Measurements from ENCODE around the gene EFCAB10. TPM values are rescaled to one million over a fixed set of nuclear protein-coding genes. Genes with fewer than 3 reads are reported as not detected.

EFCAB10 gene
- total RNA-seq, 1 experiment from 2014 or later, result 3.0 TPM

DNA sequence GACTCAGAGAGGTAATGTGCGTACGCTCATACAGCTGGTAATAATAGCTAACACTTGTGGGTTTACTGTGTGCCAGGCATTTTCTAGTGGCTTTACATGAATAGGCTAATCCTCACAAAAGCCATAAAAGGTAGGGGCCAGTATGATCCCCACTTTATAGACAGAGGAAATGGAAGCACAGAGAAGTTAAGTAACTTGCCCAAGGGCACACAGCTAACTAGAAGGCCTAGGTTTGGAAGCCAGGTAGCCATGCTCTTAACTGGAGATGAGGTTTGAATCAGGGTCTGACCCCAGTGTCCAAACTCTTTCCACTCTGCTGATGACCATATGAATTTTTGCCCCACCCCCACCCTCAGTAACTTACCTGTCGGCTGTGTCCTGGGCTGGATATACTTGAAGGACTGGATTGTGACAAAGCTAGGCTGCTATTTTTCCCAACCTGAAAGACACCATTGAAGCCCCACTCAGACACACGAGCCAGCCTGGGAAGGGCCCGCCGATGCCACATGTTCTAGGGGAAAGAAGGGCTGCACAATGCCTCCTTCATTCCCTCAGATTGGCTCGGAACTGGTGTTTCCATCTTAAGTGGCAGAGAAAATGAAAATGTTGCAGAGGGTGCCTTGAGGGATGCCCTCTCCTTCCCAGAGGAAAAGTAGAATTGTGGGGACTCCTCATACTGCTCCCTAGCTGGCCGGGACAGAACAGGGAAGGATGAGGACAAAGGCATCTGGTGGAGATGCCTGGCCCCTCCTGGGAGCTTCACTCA lies 29.1 kb upstream of the EFCAB10 start (continued):
- TF ChIP-seq ESRRA (CRISPR knock-in tag; IDR thresholded peaks at IDR 0.05; ENCODE audit: borderline replicate concordance), result no peak
- TF ChIP-seq TP53 (CRISPR knock-in tag; IDR thresholded peaks at IDR 0.05), result no peak
- TF ChIP-seq ZNF232 (CRISPR knock-in tag; IDR thresholded peaks at IDR 0.05), result no peak
- TF ChIP-seq ZNF121 (CRISPR knock-in tag; IDR thresholded peaks at IDR 0.05), result no peak
- no peak for TF ChIP-seq FOXP1 (CRISPR knock-in tag; IDR thresholded peaks at IDR 0.05; ENCODE audit: borderline replicate concordance)
- TF ChIP-seq SMAD3 (CRISPR knock-in tag; IDR thresholded peaks at IDR 0.05; ENCODE audit: borderline replicate concordance), result no peak
- TF ChIP-seq ZMAT4 (CRISPR knock-in tag; IDR thresholded peaks at IDR 0.05), result no peak
- no peak for TF ChIP-seq NFATC4 (CRISPR knock-in tag; IDR thresholded peaks at IDR 0.05)
- no peak for TF ChIP-seq ZNF396 (CRISPR knock-in tag; IDR thresholded peaks at IDR 0.05; ENCODE audit: borderline replicate concordance)
- TF ChIP-seq NR3C1 (CRISPR knock-in tag; conservative IDR thresholded peaks at IDR 0.05; ENCODE audit: low read depth), result no peak

DNA sequence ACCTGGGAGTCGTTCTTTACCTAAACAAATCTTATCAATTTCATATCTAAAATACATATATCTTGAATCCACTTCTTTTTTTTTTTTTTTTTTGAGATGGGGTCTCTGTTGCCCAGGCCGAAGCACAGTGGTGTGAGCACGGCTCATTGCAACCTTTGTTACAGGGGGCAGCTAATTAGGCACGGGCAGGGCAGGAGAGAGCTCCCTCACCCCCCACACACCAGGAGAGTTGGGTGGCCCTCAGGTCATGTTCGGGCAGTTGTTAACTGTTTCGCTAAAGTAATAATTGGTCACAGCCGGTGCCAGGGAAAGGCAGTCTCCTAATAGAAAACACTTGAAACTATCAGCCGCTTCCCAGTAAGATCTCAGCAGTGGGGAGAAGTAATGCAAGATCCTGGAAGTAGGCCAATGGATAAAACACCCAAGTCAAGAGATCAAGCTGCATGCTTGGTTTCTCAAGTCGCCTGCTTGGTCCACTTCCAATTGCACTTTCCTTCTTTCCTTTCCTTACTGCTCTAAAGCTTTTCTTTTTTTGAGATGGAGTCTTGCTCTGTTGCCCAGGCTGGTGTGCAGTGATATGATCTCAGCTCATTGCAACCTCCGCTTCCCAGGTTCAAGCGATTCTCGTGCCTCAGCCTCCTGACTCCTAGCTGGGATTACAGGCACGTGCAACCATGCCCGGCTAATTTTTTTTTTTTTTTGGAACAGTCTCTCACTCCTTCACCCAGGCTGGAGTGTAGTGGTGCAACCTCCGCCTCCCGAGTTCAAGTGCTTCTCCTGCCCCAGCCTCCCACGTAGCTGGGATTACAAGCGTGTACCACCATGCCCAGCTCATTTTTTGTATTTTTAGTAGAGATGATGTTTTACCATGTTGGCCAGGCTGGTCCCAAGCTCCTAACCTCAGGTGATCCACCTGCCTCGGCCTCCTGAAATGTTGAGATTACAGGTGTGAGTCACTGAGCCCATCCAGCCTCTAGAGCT lies 21.3 kb upstream of the EFCAB10 start:
- Mint-ChIP-seq H3K27ac (peak overlapping the region; percentile 4; the same call in 1 of the 2 replicates), H3K9me3 (no peaks in the 10 kb centered on the region), H3K4me1 (peaks cover 22% of the 10 kb centered on the region), H3K4me3 (no peak overlapping the region), H3K27me3 (ENCODE audit: low read depth) (no peaks in the 10 kb centered on the region; the same call in 1 of the 2 replicates), H3K36me3 (peaks cover 7% of the 10 kb centered on the region)
- TF ChIP-seq NFE2L1 (CRISPR knock-in tag; IDR thresholded peaks at IDR 0.05) (no peak), ZNF121 (CRISPR knock-in tag; IDR thresholded peaks at IDR 0.05) (0 out of 2 replicates have a peak, but pooled peaks have one; percentile 60), TP53 (CRISPR knock-in tag; IDR thresholded peaks at IDR 0.05) (no peak), ZNF138 (CRISPR knock-in tag; conservative IDR thresholded peaks at IDR 0.05) (no peak), IRF2 (CRISPR knock-in tag; IDR thresholded peaks at IDR 0.05; ENCODE audit: borderline replicate concordance, low read depth) (no peak)
- ATAC-seq (no peak), DNase-seq (ENCODE audit: low spot score) (no peak)
- POLR2A ChIA-PET, result interaction anchor here (0.7 kb wide), 1 partner anchor 19 kb away, joined by 3 read pairs; no protein-coding TSS in a partner anchor
- CTCF ChIA-PET, result interaction anchor here (1.0 to 1.3 kb wide), 3 partner anchors 9 to 55 kb away, joined by 3 to 5 read pairs (median 4); no protein-coding TSS in a partner anchor

GRCh38 chr7:105600720-105601550 lies 19.6 kb upstream of the EFCAB10 start:
- CTCF ChIA-PET, result interaction anchor here (0.6 kb wide), 1 partner anchor 167 kb away, joined by 3 read pairs; no protein-coding TSS in a partner anchor
- ATAC-seq, result peak; percentile 36
- no peak overlapping the region for H3K4me3 Mint-ChIP-seq
- POLR2A ChIA-PET, result no interaction called here
- peaks cover 7% of the 10 kb centered on the region; the same call in 1 of the 2 replicates for H3K36me3 Mint-ChIP-seq
- H3K27me3 Mint-ChIP-seq (ENCODE audit: low read depth), result no peaks in the 10 kb centered on the region; the same call in 1 of the 2 replicates
- H3K4me1 Mint-ChIP-seq, result peaks cover 29% of the 10 kb centered on the region
- TF ChIP-seq ZNF671 (CRISPR knock-in tag; IDR thresholded peaks at IDR 0.05), result 0 out of 2 replicates have a peak, but pooled peaks have one; percentile 30
- TF ChIP-seq ZNF416 (CRISPR knock-in tag; IDR thresholded peaks at IDR 0.05), result 0 out of 2 replicates have a peak, but pooled peaks have one; percentile 30
- TF ChIP-seq OVOL2 (CRISPR knock-in tag; IDR thresholded peaks at IDR 0.05; ENCODE audit: borderline replicate concordance), result no peak
- no peaks in the 10 kb centered on the region for H3K9me3 Mint-ChIP-seq
- peak overlapping the region; percentile 38; the same call in 1 of the 2 replicates for H3K27ac Mint-ChIP-seq
- DNase-seq (ENCODE audit: low spot score), result no peak

- Mint-ChIP-seq H3K4me3 (no peak overlapping the region), H3K36me3 (peaks cover 7% of the 10 kb centered on the region; the same call in 1 of the 2 replicates), H3K9me3 (no peaks in the 10 kb centered on the region), H3K27ac (no peak overlapping the region), H3K27me3 (ENCODE audit: low read depth) (no peaks in the 10 kb centered on the region; the same call in 1 of the 2 replicates), H3K4me1 (peaks cover 33% of the 10 kb centered on the region)
- DNase-seq (ENCODE audit: low spot score) (no peak), ATAC-seq (no peak)
- POLR2A ChIA-PET, result no interaction called here
- CTCF ChIA-PET, result interaction anchor here (1.0 kb wide), 1 partner anchor 10 kb away, joined by 5 read pairs; no protein-coding TSS in a partner anchor
- no peak for TF ChIP-seq OVOL2 (CRISPR knock-in tag; IDR thresholded peaks at IDR 0.05; ENCODE audit: borderline replicate concordance)
- no peak for TF ChIP-seq ZMAT4 (CRISPR knock-in tag; IDR thresholded peaks at IDR 0.05)
- no peak for TF ChIP-seq ERG (CRISPR knock-in tag; IDR thresholded peaks at IDR 0.05)
- TF ChIP-seq, protein P1, sequence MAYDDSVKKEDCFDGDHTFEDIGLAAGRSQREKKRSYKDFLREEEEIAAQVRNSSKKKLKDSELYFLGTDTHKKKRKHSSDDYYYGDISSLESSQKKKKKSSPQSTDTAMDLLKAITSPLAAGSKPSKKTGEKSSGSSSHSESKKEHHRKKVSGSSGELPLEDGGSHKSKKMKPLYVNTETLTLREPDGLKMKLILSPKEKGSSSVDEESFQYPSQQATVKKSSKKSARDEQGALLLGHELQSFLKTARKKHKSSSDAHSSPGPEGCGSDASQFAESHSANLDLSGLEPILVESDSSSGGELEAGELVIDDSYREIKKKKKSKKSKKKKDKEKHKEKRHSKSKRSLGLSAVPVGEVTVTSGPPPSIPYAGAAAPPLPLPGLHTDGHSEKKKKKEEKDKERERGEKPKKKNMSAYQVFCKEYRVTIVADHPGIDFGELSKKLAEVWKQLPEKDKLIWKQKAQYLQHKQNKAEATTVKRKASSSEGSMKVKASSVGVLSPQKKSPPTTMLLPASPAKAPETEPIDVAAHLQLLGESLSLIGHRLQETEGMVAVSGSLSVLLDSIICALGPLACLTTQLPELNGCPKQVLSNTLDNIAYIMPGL (CRISPR knock-in tag; IDR thresholded peaks at IDR 0.05), result no peak
- no peak for TF ChIP-seq ATF1 (CRISPR knock-in tag; IDR thresholded peaks at IDR 0.05)
- no peak for TF ChIP-seq CREB1 (CRISPR knock-in tag; IDR thresholded peaks at IDR 0.05)
These were observed 18.3 kb upstream of the EFCAB10 start for GRCh38 chr7:105599551-105599950.

Data from WTC11 (cell line).